IPS-NIHi7 (cell line): Measurements from ENCODE around the gene SEMA4A.

Experiments
- DNase-seq: peaks from one replicate; pipeline ENCODE4 v3.0.0; 2012; ENCODE audit warnings: mixed read lengths; ENCODE audit errors: extremely low spot score

Gene SEMA4A

DNA sequence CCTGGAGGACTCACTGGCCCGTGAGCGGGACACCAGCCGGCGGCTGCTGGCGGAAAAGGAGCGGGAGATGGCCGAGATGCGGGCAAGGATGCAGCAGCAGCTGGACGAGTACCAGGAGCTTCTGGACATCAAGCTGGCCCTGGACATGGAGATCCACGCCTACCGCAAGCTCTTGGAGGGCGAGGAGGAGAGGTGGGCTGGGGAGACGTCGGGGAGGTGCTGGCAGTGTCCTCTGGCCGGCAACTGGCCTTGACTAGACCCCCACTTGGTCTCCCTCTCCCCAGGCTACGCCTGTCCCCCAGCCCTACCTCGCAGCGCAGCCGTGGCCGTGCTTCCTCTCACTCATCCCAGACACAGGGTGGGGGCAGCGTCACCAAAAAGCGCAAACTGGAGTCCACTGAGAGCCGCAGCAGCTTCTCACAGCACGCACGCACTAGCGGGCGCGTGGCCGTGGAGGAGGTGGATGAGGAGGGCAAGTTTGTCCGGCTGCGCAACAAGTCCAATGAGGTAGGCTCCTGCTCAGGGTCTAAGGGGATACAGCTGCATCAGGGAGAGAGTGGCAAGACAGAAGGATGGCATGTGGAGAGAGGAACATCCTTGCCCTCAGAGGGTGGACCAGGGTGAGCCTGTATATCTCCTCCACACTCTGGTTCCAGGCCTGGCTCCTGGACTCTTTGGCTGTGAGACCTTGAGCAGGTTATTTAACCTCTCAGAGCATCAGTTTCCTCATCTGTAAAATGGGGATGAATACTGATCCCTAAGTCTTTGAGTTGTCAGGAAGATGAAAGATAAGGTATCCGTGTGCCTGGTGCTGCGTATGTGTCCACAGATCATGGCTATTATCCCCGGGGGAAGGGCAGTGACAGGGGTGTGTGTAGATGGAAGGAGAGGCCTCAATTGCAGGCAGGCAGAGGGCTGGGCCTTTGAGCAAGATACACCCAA is 17.2 kb upstream of the SEMA4A start:
- DNase-seq: no peak

DNA sequence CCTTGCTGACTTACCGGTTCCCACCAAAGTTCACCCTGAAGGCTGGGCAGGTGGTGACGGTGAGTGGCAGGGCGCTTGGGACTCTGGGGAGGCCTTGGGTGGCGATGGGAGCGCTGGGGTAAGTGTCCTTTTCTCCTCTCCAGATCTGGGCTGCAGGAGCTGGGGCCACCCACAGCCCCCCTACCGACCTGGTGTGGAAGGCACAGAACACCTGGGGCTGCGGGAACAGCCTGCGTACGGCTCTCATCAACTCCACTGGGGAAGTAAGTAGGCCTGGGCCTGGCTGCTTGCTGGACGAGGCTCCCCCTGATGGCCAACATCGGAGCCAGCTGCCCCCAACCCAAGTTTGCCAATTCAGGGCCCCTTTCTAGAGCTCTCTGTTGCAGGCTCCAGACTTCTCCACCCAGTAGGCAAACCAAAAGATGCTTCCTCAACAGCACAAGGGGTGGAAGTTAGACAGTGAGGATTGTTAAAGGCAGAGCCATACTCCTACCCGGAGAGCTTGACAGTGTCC is 16.4 kb upstream of the SEMA4A start:
- DNase-seq: no peak

DNA sequence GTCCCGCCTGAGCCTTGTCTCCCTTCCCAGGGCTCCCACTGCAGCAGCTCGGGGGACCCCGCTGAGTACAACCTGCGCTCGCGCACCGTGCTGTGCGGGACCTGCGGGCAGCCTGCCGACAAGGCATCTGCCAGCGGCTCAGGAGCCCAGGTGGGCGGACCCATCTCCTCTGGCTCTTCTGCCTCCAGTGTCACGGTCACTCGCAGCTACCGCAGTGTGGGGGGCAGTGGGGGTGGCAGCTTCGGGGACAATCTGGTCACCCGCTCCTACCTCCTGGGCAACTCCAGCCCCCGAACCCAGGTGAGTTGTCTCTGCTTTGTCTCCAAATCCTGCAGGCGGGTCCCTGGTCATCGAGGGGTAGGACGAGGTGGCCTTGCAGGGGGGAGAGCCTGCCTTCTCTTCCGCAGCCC is 14.9 kb upstream of the SEMA4A start:
- DNase-seq: no peak

DNA sequence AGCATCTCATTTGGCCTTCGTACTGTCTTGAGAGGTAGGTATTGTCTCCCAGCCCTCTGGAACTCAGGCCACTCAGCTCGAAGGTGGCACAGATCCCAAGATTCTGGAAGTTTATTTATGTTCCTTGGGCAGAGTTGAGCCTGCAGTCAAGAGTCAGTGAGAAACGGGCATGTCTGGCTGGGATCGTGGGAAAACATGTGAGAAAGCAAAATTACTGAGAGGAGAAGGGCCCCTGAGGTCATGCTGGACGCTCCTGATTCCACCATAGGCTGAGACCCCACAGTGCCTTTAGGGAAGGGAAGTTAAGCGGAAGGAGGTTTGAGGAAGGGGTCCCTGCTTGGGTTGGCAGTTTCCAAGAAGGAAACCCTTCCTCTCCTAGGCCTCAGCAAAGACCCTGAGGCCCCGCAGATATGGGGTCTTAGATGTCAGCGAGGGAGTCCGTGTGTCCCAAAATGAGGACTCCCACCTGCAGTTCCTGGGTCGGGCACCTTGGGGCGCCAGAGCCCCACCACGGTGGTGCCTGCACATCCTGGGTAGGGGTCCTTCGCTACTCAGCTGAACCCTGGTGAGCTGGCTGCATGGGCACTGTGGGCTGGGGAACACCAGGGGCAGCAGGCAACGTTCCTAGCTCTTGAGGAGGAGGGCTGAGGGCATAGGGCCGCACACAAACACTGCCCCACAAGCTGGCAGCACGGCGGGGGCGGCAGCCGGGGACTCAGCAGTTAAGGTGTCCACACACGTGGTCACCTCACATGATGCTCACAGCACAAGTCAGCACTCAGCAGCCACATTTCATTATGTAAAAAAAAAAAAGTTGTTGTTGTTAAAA is 12.3 kb upstream of the SEMA4A start:
- peak; percentile 86 for DNase-seq

DNA sequence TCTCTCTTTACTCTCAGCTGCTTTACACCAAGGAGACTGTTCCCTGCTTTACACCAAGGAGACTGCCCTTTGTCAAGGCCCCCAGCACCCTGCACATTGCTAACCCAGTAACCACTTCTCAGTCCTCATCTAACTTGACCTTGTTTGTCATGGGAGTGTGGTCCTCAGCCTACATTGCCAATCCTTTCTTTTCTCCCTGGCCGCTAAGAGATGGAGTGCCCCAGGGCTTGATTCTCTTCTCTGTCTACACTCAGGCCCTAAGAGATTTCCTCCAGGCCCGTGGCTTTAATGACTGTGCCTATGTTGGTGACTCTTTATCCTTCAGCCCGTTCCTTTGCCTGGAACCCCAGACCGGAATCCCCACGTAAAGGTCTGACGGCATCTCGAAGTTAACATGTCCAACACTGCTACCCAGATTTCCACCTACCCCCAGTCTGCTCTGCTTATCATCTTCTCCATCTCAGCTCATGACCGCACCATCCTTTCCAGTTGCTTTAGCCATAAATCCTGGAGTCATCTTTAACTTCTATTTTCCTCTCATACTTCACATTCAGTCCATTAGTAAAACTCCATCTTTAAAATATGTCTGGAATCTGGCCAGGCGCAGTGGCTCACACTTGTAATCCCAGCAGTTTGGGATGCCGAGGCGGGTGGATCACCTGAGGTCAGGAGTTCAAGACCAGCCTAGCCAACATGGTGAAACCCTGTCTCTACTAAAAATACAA is 9.5 kb upstream of the SEMA4A start:
- DNase-seq: no peak

DNA sequence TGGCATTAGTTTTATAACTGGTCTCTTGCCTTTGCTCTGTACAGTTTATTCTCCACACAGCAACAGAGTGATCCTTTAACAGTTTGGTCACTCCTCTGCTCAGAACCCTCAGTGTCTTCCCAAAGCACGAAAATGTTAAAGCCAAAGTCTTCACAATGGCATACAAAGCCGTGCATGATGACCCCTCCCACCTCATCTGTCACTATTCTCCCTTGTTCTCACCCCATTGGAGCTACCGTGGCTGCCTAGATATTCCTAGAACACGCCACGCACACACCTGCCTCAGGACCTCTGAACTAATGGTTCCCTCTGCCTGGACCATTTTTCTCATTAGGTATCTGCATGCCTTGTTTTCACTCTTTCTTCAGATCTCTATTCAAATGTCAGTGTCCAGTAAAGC is 8.6 kb upstream of the SEMA4A start:
- DNase-seq: no peak

DNA sequence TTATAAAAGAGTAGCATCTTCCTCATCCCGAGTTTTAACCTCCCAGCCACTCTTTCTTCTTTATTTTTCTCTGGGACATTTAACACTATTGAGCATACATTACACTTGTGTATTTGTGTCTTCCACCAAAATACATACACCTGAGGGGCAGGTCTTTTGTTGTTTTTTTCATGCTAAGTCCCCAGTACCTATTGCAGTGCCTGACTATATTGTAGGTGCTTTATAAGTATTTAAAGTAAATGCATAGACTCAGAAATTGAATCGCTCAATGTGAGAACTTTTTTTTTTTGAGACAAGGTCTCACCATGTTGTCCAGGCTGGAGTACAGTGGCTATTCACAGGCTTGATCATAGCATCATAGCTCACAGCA is 7.8 kb upstream of the SEMA4A start:
- no peak for DNase-seq

DNA sequence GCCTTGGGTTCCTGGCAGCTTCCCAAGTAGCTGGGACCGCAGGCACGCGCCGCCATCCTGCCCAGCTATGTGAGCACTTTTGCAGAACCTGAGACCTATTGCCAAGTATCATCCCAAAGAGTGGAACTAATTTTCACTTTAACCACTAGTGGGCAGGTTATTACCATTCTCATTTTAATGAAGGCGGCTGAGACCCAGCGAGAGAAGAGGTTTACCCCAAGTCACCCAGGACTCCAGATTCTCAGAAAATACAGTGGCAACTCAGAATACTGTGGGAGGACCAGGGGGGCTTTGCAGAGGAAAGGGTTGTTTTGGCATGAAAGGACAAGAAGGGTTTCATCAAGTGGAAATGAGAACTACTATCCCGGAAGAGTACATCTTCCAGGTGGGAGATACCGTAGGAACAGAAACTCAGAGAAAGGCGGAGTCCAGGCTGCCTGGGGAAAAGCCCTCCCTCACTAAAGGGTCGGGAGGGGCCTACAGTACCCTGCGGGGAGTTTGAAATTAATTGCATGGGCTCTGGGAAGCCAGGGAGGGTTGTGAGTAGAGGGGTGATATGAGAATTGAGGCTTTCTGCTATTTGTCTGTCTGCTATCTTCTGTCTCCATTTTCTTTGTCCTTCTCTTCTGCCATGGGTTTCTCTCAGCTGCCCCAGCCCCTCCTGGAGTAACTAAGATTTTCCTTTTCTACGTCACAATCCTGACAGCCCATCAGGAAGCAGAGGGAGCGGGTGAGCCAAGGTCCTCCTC is 7.2 kb upstream of the SEMA4A start:
- peak; percentile 58 for DNase-seq

DNA sequence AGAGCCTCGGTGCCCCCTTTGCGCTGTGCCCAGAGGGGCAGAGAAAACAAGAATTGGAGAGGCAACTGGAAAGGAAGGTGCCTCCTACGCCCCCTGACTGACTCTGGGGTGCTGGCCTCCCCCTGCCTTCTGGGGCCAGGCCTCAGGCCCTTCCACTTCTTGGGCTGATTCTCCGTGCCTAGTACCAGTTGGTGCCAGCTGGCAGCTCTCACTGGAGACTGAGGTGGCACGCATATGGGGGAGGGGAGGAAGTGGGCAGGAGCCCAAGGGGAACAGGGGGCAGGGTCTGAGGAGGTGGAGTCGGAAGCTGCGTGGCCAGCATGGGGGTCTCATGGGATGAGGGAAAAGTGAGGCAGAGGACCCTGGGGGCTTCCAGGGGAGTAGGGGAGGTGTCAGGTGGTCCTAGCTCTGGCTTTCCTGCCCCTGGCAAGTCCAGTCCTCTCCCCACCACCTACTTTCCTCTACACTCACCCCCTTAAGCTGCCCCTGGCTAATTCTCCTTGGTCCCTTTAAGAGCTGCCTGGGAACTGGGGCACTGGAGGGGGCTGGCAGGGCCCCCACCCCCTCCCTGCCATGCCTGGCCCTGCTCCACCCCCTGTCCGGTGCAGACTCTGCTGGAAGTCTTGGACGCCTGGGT is 6.5 kb upstream of the SEMA4A start:
- no peak for DNase-seq

DNA sequence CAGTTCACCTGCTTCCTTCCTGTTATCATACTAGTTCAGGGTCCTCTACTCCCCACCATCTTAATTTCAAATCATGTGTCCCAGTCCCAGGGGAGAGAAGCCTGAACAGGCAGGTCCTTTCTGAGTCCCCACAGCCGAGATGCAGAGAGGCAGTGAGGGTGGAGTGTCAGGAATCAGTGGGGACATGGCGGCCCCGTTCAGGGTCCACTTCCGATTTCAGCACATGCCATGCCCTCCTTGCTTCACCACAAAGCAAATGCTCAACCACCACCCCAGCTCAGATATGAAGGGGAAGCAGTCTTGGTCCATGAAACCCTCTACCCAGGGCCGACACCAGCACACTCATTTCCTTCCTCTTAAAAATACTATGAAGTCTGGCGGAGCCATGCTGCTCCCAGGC is 5.2 kb upstream of the SEMA4A start:
- DNase-seq: no peak

DNA sequence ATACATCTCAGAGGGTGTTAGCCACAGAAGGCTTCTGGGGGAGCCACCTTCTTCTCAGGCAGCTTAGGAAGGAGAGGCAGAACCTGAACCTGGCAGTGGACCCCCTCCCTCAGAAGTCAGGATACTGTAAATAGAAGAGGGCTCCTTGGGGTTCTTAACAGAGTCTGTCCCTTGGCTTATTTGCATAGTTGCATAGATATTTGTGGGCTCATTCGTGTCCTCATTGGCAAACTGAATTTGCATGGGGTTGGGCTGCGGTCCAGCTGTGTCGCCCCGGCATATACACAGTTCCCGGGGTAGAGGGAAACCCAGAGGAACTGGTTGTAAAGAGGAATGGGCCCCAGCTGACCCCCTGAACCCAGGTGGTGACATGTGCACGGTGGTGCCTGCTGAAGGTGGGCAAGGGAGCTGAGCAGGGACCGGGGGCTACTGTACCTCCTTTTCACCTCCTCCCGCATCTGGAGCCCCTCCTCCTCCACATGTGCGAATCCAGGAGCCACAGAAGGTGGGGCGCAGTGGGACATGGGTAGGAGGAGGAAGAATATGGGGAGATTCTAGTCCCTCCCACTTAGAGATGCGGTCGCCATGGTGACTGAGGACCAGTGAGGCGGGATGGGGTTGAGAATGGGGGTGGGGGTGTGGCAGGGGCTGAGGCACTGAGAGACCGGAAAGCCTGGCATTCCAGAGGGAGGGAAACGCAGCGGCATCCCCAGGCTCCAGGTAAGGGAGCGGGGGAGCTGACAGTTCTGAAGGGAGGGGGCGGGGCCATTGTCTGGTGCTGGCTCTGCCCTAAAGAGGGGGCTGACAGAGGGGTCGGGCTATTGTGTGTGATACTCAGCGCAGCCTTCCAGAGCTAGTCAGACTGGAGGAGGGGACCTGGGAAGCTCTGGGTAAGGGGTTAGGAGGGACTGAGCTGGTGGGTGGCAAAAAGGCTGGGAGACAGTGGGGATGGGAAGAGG is 3.7 kb upstream of the SEMA4A start:
- peak; percentile 90 for DNase-seq

DNA sequence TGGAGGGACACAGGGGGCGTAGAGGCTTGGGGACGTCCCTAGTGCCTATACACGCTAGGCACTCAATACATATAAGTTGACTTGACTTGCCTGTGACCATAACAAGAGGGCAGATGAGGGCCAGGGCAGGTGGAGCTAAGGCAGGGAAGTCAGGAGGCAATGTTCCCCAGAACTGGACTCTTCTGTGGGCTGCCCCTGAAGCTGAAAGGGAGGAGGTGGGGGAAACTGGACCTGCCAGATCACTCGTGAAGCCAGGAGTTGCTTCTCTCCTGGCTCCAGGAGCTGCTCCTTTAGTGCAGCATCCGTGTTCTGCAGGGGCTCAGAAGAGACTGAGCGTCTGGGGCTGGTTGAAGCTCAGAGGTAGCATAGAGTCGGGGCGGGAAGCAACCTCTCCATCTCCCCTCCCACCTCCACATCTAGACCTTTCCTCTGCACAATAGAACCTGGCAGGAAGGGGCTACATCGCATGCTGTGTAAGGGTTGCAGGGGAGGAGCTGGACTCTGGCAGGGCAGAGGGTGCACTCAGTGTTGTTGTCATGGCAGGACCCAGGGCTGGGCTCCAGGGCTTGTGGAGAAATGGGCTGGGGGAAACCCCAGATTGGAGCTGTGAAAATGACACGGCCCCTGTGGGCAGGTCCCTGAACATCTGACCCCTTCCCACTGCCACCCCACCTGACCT is 2.9 kb upstream of the SEMA4A start:
- no peak for DNase-seq

DNA sequence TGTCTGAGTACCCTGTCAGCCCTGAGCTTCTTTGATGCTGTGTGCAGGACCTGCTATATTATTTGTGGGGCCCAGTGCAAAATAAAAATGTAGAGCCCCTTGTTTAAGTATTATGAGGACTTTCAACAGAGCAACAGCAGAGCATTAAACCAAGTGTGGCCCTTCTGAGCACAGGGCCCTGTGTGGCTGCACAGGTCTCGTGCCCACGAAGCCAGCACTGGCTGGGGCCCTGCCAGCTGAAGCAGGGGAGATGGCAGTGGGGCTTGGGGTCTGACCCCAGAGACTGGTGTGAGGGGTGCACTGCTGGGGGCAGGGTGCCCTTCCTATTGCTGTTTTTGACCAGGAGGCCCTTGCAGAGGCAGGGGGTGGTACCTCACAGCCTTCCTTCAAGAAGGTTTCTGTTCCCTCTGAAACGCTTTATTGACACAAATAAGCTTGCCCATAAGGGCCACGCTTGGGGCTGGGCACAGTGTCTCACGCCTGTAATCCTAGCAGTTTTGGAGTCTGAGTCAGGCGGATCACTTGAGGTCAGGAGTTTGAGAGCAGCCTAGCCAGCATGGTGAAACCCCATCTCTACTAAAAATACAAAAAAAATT is 2.2 kb upstream of the SEMA4A start:
- DNase-seq: no peak

DNA sequence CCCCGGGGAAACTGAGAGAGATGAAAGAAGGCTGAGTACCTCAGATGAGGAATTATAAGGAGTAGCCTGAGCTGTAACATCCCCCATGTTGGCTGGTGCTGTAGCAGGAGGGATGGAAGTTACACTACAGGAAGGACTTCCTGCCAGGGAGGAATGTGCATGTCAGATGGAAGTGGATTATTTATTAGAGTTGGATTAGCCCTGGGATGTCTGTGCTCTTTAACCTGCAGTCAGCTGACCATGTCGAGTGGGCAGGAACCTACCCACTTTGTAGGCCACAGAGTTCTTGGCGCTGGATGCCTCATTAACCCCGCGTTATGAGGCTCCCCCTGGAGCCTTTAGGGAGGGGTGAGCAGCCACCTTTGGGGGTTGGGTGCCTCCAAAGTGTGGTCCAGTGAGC is 757 bp upstream of the SEMA4A start:
- no peak for DNase-seq

DNA sequence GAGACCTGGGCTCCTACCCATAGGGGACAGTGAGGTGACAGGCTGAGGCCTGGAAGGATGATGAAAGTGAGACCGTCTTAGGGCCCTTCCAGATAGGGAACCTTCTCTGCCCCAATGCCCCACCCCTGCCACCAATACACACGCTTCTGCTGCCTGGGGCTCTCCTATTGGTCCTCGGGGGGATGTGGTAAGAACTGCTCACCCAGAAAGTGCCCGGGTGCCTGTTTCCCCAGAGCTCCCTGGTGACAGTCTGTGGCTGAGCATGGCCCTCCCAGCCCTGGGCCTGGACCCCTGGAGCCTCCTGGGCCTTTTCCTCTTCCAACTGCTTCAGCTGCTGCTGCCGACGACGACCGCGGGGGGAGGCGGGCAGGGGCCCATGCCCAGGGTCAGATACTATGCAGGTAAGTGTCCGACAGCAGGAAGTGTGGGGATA is 948 bp downstream of the SEMA4A start:
- no peak for DNase-seq

DNA sequence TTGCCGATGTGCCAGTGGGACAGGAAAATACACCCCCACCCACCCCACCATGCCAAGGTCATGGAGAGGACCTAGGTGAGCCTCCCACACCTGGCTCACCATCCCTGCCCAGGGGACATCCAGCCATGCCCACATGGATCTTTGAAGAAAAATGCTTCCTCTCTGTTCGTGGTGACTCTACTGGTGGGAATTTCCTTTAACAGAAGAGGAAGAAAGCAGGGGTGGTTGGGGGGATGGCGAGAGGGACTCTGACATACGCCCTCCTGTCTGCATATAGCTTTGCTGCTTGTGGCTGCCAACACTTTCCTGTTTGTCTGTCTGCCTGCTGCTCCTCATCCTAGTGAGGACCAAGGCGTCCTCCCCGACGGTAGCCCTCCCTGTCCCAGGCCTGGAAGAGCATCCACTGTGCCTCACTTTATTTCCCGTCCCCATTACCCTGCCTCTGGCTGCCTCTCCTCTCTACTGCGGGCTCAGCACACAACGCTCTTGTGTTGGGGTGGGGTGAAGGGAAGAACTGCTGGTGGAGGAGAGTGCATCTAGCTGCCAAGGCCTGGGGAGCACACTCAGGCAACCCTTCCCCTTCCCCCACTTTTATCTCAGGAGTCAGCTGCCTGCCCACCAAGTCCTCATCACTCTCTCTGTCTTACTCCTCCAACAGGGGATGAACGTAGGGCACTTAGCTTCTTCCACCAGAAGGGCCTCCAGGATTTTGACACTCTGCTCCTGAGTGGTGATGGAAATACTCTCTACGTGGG is 2.5 kb downstream of the SEMA4A start:
- no peak for DNase-seq

DNA sequence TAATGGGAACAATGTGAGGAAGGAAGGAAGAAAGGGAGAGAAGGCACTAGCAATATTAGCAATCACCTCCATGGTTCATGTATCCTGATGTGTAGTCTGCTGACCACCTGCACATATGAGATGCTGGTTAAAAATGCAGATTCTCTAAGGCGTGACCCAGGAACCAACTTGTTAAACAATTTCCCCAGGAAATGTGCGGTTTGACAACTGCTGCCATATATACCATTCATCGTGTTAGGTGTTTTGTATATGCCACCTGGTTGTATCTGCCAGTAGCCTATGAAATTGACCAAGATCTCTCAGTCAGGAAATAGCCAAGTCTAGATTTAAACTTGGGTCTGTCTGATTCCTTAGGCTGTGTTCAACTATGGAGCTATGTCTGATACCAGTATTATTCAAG is 4.1 kb downstream of the SEMA4A start:
- DNase-seq: no peak

DNA sequence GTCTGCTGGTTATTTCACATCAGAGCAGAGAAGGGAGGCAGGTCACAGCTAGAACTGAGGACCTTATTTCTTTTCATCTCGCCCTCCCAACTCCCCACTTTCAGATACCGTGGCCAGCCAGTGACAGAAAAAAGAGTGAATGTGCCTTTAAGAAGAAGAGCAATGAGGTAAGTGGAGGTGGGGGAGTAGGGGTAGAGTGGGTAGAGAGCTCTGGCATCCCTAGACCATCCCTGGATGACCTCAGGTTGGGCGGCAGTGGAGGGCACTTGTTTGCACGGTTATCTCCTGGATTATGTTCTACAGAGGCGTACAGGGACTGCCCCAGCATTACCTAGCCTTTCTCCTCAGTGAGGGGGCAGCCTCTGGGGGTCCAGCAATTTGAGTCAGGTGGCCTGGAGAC is 4.6 kb downstream of the SEMA4A start:
- DNase-seq: no peak
